ENCODE measurements around the gene BBS9.
A peak's percentile ranks its signal among the peaks of the same experiment; 100 is the strongest.

BBS9 gene

DNA sequence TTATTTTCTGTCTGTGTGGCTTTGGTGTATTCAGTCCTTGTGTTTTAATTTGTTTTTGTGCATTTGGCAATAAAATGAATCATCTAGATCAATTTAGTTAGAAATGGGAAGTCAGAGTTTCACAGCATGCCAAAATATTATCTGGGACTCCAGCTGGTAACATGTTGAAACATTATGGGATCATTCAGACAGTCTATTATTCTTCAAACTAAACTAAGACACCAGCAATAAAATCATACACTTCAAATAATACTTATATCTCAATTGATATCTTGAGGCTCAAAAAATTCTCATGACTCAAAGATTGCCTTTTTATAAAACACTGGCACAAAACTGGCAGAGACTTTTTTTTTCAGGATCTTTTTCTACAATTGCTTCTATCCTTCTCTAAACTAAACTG lies 14.4 kb upstream of the BBS9 start:
- peaks cover 6% of the 10 kb centered on the region for H3K4me1 ChIP-seq (ENCODE audit: low read depth, poor library complexity, severe bottlenecking)
- H3K4me2 ChIP-seq = no peak overlapping the region
- no peak overlapping the region for H3K9ac ChIP-seq
- no peaks in the 10 kb centered on the region for H3K36me3 ChIP-seq (ENCODE audit: insufficient read depth)
- TF ChIP-seq, protein P1, sequence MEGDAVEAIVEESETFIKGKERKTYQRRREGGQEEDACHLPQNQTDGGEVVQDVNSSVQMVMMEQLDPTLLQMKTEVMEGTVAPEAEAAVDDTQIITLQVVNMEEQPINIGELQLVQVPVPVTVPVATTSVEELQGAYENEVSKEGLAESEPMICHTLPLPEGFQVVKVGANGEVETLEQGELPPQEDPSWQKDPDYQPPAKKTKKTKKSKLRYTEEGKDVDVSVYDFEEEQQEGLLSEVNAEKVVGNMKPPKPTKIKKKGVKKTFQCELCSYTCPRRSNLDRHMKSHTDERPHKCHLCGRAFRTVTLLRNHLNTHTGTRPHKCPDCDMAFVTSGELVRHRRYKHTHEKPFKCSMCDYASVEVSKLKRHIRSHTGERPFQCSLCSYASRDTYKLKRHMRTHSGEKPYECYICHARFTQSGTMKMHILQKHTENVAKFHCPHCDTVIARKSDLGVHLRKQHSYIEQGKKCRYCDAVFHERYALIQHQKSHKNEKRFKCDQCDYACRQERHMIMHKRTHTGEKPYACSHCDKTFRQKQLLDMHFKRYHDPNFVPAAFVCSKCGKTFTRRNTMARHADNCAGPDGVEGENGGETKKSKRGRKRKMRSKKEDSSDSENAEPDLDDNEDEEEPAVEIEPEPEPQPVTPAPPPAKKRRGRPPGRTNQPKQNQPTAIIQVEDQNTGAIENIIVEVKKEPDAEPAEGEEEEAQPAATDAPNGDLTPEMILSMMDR (conservative IDR thresholded peaks at IDR 0.05; ENCODE audit: low read depth, low read length) = no peak
- no peaks in the 10 kb centered on the region for H3K27me3 ChIP-seq (ENCODE audit: insufficient read depth, low read depth)
- no peaks in the 10 kb centered on the region for H4K20me1 ChIP-seq (ENCODE audit: insufficient read depth)
- no peak overlapping the region for H3K27ac ChIP-seq
- H3K4me3 ChIP-seq (IDR thresholded peaks at IDR 0.05; ENCODE audit: insufficient read depth, low read depth, low read length) = no peak overlapping the region
- no peaks in the 10 kb centered on the region for H3K79me2 ChIP-seq (ENCODE audit: insufficient read depth, low read depth)
- no peak overlapping the region for H2AFZ ChIP-seq (ENCODE audit: low read depth)

DNA sequence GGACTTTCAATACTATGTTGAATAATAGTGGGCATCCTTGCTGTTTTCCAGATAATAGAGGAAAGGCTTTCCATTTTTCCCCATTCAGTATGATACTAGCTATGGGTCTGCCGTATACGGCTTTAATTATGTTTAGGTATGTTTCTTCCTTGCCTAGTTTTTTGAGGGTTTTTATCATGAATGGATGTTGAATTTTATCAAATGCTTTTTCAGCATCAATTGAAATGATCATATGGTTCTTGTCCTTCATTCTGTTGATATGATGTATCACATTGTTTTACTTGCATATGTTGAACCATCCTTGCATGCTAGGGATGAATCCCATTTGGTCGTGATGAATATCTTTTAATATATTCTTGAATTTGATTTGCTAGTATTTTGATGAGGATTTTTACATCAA lies 11.0 kb upstream of the BBS9 start:
- Histone ChIP-seq H3K4me3 (IDR thresholded peaks at IDR 0.05; ENCODE audit: insufficient read depth, low read depth, low read length) (no peak overlapping the region), H3K36me3 (ENCODE audit: insufficient read depth) (no peaks in the 10 kb centered on the region), H3K9ac (no peak overlapping the region), H3K79me2 (ENCODE audit: insufficient read depth, low read depth) (no peaks in the 10 kb centered on the region), H3K27me3 (ENCODE audit: insufficient read depth, low read depth) (no peaks in the 10 kb centered on the region), H3K27ac (no peak overlapping the region), H2AFZ (ENCODE audit: low read depth) (no peak overlapping the region), H3K4me2 (no peak overlapping the region), H3K4me1 (ENCODE audit: low read depth, poor library complexity, severe bottlenecking) (no peaks in the 10 kb centered on the region), H4K20me1 (ENCODE audit: insufficient read depth) (no peaks in the 10 kb centered on the region)
- TF ChIP-seq, protein P1 (conservative IDR thresholded peaks at IDR 0.05; ENCODE audit: low read depth, low read length) = no peak

GRCh38 chr7:33127085-33127484 lies 2.3 kb upstream of the BBS9 start:
- no peak overlapping the region for H3K27ac ChIP-seq
- no peaks in the 10 kb centered on the region for H3K79me2 ChIP-seq (ENCODE audit: insufficient read depth, low read depth)
- no peaks in the 10 kb centered on the region for H3K36me3 ChIP-seq (ENCODE audit: insufficient read depth)
- H3K4me1 ChIP-seq (ENCODE audit: low read depth, poor library complexity, severe bottlenecking) = peaks cover 14% of the 10 kb centered on the region
- TF ChIP-seq, protein P1 (conservative IDR thresholded peaks at IDR 0.05; ENCODE audit: low read depth, low read length) = no peak
- no peak overlapping the region for H3K9ac ChIP-seq
- H3K27me3 ChIP-seq (ENCODE audit: insufficient read depth, low read depth) = no peaks in the 10 kb centered on the region
- H4K20me1 ChIP-seq (ENCODE audit: insufficient read depth) = no peaks in the 10 kb centered on the region
- no peak overlapping the region for H3K4me3 ChIP-seq (IDR thresholded peaks at IDR 0.05; ENCODE audit: insufficient read depth, low read depth, low read length)
- H2AFZ ChIP-seq (ENCODE audit: low read depth) = no peak overlapping the region
- no peak overlapping the region for H3K4me2 ChIP-seq

DNA sequence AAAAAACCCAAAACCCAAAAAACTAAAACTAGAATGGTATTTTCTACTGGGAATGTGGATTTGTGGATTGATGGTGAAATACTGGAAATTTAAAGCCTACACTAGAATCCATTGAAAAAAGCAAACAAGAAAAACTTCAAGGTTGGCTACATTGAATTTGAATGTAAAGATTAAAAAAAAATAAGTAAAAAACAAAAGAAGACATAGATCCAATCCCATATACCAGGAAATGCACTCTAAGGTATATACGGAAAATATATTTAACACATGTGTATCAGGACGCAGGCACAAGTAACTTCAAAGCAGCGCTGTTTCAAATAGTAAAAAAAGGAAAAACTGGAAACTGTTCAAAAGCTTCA lies 754 bp upstream of the BBS9 start:
- Histone ChIP-seq H3K27ac (no peak overlapping the region), H3K36me3 (ENCODE audit: insufficient read depth) (no peaks in the 10 kb centered on the region), H3K4me2 (peak overlapping the region; percentile 54), H2AFZ (ENCODE audit: low read depth) (peak overlapping the region; percentile 92), H3K9ac (peak overlapping the region; percentile 35; the same call in 1 of the 2 replicates), H3K27me3 (ENCODE audit: insufficient read depth, low read depth) (no peaks in the 10 kb centered on the region), H4K20me1 (ENCODE audit: insufficient read depth) (no peaks in the 10 kb centered on the region), H3K79me2 (ENCODE audit: insufficient read depth, low read depth) (no peaks in the 10 kb centered on the region), H3K4me3 (IDR thresholded peaks at IDR 0.05; ENCODE audit: insufficient read depth, low read depth, low read length) (no peak overlapping the region), H3K4me1 (ENCODE audit: low read depth, poor library complexity, severe bottlenecking) (peaks cover 14% of the 10 kb centered on the region)
- TF ChIP-seq, protein P1 (conservative IDR thresholded peaks at IDR 0.05; ENCODE audit: low read depth, low read length) = no peak

DNA sequence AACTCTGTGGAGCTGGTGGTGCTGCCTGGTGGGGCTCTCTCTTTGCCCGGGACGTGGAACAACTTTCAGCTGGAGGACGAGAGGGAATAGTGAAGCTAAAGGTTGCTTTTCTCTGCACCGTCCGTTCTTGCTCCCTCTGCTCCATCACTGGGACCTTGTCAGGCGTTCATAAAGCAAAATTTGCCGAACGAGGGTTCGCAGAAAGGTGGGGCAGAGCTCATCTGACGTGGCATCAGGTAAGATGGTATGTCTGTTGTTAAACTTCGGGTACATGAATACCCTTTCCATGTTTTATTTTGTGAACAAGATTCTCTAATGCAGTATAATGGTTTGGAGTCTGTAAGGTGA lies 416 bp downstream of the BBS9 start:
- H3K27ac ChIP-seq = no peak overlapping the region
- H2AFZ ChIP-seq (ENCODE audit: low read depth) = peak overlapping the region; percentile 92
- peaks cover 14% of the 10 kb centered on the region for H3K4me1 ChIP-seq (ENCODE audit: low read depth, poor library complexity, severe bottlenecking)
- H3K27me3 ChIP-seq (ENCODE audit: insufficient read depth, low read depth) = no peaks in the 10 kb centered on the region
- peak overlapping the region; percentile 81 for H3K4me2 ChIP-seq
- H4K20me1 ChIP-seq (ENCODE audit: insufficient read depth) = no peaks in the 10 kb centered on the region
- peak overlapping the region; percentile 64 for H3K4me3 ChIP-seq (IDR thresholded peaks at IDR 0.05; ENCODE audit: insufficient read depth, low read depth, low read length)
- TF ChIP-seq, protein P1 (conservative IDR thresholded peaks at IDR 0.05; ENCODE audit: low read depth, low read length) = no peak
- no peaks in the 10 kb centered on the region for H3K79me2 ChIP-seq (ENCODE audit: insufficient read depth, low read depth)
- no peaks in the 10 kb centered on the region for H3K36me3 ChIP-seq (ENCODE audit: insufficient read depth)
- peak overlapping the region; percentile 35; the same call in 1 of the 2 replicates for H3K9ac ChIP-seq

Measured in KMS-11 (cell line).